Memory B cell (primary cell): ENCODE data around the gene TENT4B.
"Not testable (repeated sequence)": the region's sequence is repeated elsewhere in the genome, so short reads cannot be mapped to it uniquely, and the experiment has no call there.

Source experiments
- ATAC-seq: fragments of 150-1000 bp; cut with Tn5 transposase; 2 replicates; pipeline ENCODE4 v1.10.0; 2021; ENCODE audit warnings: low read depth, mild to moderate bottlenecking, moderate library complexity
- DNase-seq, 2 donors: peaks; one replicate each; pipeline ENCODE4 v3.0.0; 2022; ENCODE audit warnings: low spot score in 2 of 2
- H3K27ac Mint-ChIP-seq: one replicate; pipeline ENCODE4 v1.8.0; 2022; ENCODE audit warnings: mild to moderate bottlenecking, moderate library complexity, mixed read lengths
- H3K27me3 Mint-ChIP-seq: one replicate; pipeline ENCODE4 v1.8.0; 2022; ENCODE audit warnings: mixed read lengths
- H3K36me3 Mint-ChIP-seq: one replicate; pipeline ENCODE4 v1.8.0; 2022; ENCODE audit warnings: mild to moderate bottlenecking, mixed read lengths
- H3K4me1 Mint-ChIP-seq: one replicate; pipeline ENCODE4 v1.8.0; 2022; ENCODE audit warnings: mixed read lengths
- H3K4me3 Mint-ChIP-seq: one replicate; pipeline ENCODE4 v1.8.0; 2022; ENCODE audit warnings: mild to moderate bottlenecking, moderate library complexity, mixed read lengths
- H3K9me3 Mint-ChIP-seq: one replicate; pipeline ENCODE4 v1.8.0; 2022; ENCODE audit warnings: mixed read lengths

TENT4B gene

DNA sequence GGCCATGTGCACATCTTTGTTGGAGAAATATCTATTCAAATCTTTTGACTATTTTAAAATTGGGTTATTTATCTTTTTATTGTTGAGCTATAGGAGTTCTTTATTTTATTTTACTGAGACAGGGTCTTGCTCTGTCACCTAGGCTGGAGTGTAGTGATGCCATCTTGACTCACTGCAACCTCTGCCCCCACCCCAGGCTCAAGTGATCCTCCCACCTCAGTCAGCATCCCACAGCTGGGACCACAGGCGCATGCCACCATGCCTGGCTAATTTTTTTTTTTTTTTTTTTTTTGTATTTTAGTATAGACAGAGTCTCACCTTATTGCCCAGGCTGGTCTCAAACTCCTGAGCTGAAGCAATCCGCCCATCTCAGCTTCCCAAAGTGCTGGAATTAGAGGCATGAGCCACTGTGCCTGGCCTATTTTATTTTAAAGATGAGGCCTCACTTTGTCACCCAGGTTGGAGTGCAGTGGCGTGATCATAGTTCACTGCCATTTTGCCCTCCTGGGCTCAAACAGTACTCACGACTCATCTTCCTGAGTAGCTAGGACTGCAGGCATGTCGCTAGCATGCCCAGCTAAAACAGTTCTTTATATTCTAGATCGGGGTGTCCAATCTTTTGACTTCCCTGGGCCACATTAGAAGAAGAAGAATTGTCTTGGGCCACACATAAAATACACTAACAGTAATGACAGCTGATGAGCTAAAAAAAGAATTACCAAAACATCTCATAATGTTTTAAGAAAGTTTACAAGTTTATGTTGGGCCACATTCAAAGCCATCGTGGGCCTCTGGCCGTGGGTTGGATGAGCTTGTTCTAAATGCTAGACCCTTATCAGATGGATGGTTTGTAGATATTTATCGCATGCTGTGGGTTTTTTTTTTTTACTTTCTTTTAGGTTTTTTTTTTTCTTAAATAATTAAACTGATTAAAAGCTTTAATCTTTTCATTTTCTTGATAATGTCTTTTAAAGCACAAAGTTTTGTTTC lies 13.7 kb downstream of the TENT4B start:
- Mint-ChIP-seq H3K9me3 (no peaks in the 10 kb centered on the region), H3K4me1 (peaks cover 25% of the 10 kb centered on the region), H3K4me3 (no peak overlapping the region), H3K36me3 (peaks cover 2% of the 10 kb centered on the region), H3K27me3 (no peaks in the 10 kb centered on the region), H3K27ac (peak overlapping the region; percentile 60)
- DNase-seq (no peak), ATAC-seq (no peak)

DNA sequence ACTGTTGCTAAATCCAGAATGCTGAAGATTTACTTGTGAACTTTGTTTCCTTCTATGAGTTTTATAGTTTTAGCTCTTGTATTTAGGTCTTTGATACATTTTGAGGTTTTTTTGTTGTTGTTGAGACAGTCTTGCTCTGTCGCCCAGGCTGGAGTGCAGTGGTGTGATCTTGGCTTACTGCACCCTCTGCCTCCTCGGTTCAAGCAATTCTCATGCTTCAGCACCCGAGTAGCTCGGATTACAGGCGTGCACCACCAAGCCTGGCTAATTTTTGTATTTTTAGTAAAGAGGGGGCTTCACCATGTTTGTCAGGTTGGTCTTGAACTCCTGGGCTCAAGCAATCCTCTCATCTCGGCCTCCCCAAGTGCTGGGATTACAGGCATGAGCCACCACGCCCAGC lies 14.4 kb downstream of the TENT4B start:
- Mint-ChIP-seq H3K27me3 (no peaks in the 10 kb centered on the region), H3K36me3 (peaks cover 2% of the 10 kb centered on the region), H3K27ac (no peak overlapping the region), H3K4me3 (no peak overlapping the region), H3K9me3 (no peaks in the 10 kb centered on the region), H3K4me1 (peaks cover 24% of the 10 kb centered on the region)
- DNase-seq (no peak), ATAC-seq (no peak)

DNA sequence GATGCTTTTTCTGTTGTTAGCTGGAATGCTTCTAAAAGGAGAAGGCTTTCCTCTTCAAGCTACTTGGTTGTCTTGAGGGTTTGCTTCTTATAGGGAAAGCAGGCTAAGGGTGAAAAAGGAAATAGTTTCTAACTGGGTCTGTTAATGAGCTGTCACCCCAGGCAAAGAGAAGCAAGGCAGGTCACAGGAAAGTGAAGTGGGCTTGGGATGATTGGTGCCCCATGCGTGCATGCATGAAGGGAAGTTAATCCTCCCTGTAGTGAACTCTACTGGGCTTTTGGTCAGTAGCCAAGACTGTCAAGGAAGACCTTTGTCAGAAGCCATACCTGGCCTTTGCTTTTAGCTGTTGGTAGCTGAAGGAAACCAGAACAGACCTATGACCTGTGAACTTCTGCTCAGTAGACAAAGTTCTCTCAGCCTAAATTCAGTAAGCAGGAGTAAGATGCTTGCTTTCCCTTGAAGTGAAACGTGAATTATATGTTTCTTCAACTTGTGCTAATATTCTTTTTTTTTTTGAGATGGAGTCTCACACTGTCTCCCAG lies 16.5 kb downstream of the TENT4B start:
- Mint-ChIP-seq H3K27me3 (no peaks in the 10 kb centered on the region), H3K36me3 (peaks cover 4% of the 10 kb centered on the region), H3K4me1 (peaks cover 27% of the 10 kb centered on the region), H3K27ac (no peak overlapping the region), H3K4me3 (no peak overlapping the region), H3K9me3 (no peaks in the 10 kb centered on the region)
- ATAC-seq (no peak), DNase-seq (no peak)

DNA sequence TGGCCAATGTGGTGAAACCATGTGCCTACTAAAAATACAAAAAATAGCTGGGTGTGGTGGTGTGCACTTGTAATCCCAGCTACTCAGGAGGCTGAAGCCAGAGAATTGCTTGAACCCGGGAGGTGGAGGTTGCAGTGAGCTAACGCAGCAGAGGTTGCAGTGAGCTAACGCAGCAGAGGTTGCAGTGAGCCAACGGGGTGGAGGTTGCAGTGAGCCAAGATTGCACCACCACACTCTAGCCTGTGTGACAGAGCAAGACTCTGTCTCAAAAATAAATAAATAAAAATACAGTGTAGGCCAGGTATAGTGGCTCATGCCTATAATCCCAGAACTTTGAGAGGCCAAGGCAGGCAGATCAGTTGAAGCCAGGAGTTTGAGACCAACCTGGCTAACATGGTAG lies 18.7 kb downstream of the TENT4B start:
- H3K27ac Mint-ChIP-seq, H3K9me3 Mint-ChIP-seq, H3K27me3 Mint-ChIP-seq, H3K4me3 Mint-ChIP-seq, DNase-seq, H3K36me3 Mint-ChIP-seq, ATAC-seq: not testable (repeated sequence)
- peaks cover 23% of the 10 kb centered on the region for H3K4me1 Mint-ChIP-seq

DNA sequence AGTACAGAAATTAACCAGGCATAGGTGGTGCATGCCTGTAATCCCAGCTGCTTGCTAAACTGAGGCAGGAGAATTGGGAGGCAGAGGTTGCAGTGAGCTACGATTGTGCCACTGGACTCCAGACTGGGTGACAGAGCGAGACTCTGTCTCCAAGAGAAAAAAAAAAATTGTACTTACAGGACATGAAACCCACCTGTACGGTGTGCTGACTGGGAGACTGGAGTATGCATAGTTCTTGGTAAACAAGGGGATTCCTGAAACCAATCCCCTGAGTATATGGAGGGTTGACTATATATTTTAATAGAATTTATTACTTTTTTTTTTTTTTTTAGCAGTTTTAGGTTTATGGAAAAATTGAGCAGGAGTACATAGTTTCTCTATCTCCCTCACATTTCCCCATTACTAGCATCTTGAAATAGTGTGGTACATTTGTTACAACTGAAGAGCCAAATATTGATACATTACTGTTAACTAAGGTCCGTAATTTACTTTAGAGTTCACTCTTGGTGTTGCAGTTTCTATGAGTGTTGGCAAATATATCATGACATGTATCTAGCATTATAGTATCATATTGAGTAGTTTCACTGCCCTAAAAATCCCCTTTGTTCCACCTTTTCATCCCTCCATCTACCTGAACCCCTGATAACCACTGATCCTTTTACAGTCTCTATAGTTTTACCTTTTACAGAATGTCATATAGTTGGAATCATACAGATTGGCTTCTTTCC lies 19.3 kb downstream of the TENT4B start:
- Mint-ChIP-seq H3K4me3 (no peak overlapping the region), H3K27ac (peak overlapping the region; percentile 7), H3K4me1 (peaks cover 21% of the 10 kb centered on the region), H3K9me3 (no peaks in the 10 kb centered on the region), H3K27me3 (no peaks in the 10 kb centered on the region), H3K36me3 (peaks cover 9% of the 10 kb centered on the region)
- DNase-seq (no peak), ATAC-seq (no peak)

DNA sequence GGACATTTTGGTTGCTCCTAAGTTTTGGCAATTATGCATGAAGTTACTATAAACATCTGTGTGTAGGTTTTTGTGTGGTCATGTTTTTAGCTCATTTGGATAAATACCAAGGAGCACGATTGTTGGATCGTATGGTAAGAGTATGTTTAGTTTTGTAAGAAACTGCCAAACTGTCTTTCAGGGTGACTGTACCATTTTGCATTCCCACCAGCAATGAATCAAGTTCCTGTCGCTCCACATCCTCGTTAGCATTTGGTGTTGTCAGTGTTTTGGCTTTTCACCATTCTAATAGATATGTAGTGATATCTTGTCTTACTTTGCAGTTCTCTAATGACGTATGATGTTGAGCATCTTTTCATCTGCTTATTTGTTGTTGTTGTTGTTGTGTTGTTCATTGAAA lies 20.2 kb downstream of the TENT4B start:
- no peak for ATAC-seq
- H3K27ac Mint-ChIP-seq, result peak overlapping the region; percentile 7
- H3K4me1 Mint-ChIP-seq, result peaks cover 19% of the 10 kb centered on the region

DNA sequence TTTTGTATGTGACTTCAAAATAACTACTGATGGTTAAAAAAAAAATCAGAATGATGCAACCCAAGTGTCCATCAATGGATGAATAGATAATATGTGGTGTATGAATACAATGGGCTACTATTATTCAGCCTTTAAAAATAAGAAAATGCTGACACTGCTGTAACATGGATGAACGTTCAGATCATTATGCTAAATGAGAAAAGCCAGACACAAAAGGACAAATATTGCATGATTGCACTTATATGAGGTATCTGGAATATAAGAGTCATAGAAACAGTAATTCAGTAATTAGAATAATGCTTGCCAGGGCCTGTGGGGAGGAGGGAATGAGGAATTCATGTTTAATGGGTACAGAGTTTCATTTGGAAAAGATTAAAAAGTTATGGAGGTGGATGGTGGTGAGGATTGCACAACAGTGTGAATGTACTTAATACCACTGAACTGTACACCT lies 25.4 kb downstream of the TENT4B start:
- ATAC-seq (no peak), DNase-seq (no peak)
- no peak overlapping the region for H3K27ac Mint-ChIP-seq
- H3K36me3 Mint-ChIP-seq, result peaks cover 11% of the 10 kb centered on the region
- H3K4me1 Mint-ChIP-seq, result peaks cover 12% of the 10 kb centered on the region
- H3K4me3 Mint-ChIP-seq, result no peak overlapping the region
- no peaks in the 10 kb centered on the region for H3K9me3 Mint-ChIP-seq
- no peaks in the 10 kb centered on the region for H3K27me3 Mint-ChIP-seq

More for the DNA sequence above, 20.2 kb downstream of the TENT4B start:
- no peak for DNase-seq
- peaks cover 9% of the 10 kb centered on the region for H3K36me3 Mint-ChIP-seq
- no peak overlapping the region for H3K4me3 Mint-ChIP-seq
- no peaks in the 10 kb centered on the region for H3K9me3 Mint-ChIP-seq
- H3K27me3 Mint-ChIP-seq, result no peaks in the 10 kb centered on the region

DNA sequence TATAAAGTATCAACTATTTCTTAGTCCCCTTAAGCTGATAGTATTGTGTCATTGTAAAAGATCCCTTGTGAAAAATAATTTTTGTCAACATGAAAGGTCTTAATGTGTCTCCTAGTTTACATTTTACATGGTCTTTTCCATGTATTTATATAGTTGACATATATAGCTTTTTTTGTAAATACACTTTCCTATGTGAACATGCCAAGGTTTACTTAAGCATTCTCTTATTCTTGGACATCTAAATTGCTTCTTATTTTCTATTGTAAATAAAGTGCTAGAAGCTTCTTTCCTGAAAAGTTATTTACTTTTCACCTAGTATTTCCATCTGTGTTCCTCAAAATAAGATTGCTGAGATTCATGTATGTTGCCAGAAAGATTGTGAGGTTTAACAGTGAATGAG lies 29.3 kb downstream of the TENT4B start:
- ATAC-seq, result no peak
- no peak for DNase-seq
- Mint-ChIP-seq H3K4me1 (peaks cover 24% of the 10 kb centered on the region), H3K36me3 (peaks cover 17% of the 10 kb centered on the region), H3K4me3 (no peak overlapping the region), H3K27ac (no peak overlapping the region), H3K27me3 (no peaks in the 10 kb centered on the region), H3K9me3 (no peaks in the 10 kb centered on the region)

DNA sequence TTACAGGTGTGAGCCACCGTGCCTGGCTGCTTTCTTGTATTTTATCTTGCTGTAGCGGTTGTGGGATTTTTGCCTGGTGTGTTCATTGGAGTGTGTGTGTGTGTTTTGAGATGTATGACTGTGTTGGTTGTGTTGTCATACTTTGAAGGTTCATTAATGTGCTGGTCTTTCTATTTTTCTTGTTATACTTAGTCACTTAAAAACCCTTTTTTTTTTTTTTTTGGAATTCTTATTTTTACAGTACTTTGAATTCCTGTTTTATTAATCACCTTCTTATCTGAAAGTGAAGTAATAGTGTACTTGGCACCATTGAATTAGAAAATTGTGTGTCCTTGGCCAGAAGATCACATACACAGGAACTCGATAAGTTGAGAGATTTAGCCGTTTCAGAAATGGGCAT lies 30.2 kb downstream of the TENT4B start:
- H3K27me3 Mint-ChIP-seq, result no peaks in the 10 kb centered on the region
- peaks cover 24% of the 10 kb centered on the region for H3K4me1 Mint-ChIP-seq
- no peak overlapping the region for H3K4me3 Mint-ChIP-seq
- no peak overlapping the region for H3K27ac Mint-ChIP-seq
- ATAC-seq (no peak), DNase-seq (no peak)
- H3K36me3 Mint-ChIP-seq, result peaks cover 17% of the 10 kb centered on the region
- H3K9me3 Mint-ChIP-seq, result no peaks in the 10 kb centered on the region

DNA sequence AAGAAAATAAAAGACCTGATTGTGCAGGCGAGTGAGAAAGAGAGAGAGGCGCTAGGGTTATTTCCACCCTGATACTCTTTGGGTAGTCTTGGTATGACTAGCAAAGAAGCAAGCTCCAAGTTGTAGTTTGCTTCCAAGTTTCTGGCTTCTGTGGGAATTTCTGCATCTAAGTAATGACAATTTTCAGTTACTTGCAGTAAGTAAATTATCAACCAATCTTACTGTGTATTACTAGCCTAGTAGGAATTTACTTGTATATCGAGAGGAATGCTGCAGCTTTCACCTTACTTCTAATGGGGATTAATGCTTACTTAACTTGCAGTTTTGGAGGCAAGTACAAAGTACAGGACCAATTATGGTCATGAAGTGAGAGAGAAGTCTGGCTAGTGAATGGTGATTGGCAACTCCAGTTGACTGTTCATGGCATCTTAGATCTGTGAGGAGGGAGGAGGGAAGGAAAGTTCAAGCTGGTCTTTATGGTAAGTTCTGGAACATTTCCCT lies 31.9 kb downstream of the TENT4B start:
- Mint-ChIP-seq H3K36me3 (peaks cover 15% of the 10 kb centered on the region), H3K27me3 (no peaks in the 10 kb centered on the region), H3K4me3 (no peak overlapping the region), H3K4me1 (peaks cover 24% of the 10 kb centered on the region), H3K9me3 (no peaks in the 10 kb centered on the region), H3K27ac (no peak overlapping the region)
- DNase-seq, result no peak
- no peak for ATAC-seq

DNA sequence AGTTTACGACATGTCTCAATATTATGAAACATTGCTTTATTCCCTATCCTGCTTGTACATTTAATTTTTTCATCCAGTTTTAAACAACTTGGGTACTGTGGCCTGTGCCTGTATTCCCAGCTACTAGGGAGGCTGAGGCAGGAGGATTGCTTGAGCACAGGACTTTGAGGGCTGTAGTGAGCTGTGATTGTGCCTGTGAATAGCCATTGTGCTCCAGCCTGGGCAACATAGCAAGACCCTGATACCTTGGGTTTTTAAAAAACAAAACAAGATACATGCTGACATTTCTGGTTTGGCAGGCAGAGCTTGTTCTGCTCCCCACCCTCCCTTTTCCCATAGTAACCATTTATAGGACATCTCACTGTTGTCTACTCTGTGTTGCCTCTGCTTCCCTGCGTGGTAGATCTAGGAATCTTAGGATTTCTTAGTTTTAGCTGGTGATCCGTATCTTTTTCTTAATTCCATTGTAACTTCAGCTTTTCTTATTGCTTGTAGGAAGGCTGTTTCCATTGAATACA lies 35.6 kb downstream of the TENT4B start:
- Mint-ChIP-seq H3K9me3 (no peaks in the 10 kb centered on the region), H3K4me3 (no peak overlapping the region), H3K27ac (no peak overlapping the region), H3K4me1 (peaks cover 30% of the 10 kb centered on the region), H3K27me3 (no peaks in the 10 kb centered on the region), H3K36me3 (peaks cover 15% of the 10 kb centered on the region)
- no peak for DNase-seq
- no peak for ATAC-seq

DNA sequence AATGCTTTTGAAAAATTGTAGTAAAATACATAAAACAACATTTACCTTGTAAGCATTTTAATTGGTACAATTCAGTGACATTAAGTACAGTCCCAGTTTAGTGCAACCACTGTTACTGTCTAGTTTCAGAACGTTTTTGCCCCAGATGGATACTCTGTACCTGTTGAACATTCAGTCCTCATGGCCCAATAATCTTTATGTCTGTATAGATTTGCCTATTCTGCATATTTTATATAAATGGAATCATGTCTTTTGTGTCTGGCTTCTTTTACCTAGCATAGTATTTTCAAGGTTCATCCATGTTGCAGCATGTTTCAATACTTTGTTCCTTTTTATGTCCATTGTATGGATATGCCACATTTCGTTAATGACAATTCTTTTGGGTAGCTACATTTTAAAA lies 37.2 kb downstream of the TENT4B start:
- H3K27ac Mint-ChIP-seq, result no peak overlapping the region
- ATAC-seq (no peak), DNase-seq (no peak)
- peaks cover 31% of the 10 kb centered on the region for H3K4me1 Mint-ChIP-seq
- H3K4me3 Mint-ChIP-seq, result no peak overlapping the region
- H3K9me3 Mint-ChIP-seq, result no peaks in the 10 kb centered on the region
- peaks cover 16% of the 10 kb centered on the region for H3K36me3 Mint-ChIP-seq
- no peaks in the 10 kb centered on the region for H3K27me3 Mint-ChIP-seq

DNA sequence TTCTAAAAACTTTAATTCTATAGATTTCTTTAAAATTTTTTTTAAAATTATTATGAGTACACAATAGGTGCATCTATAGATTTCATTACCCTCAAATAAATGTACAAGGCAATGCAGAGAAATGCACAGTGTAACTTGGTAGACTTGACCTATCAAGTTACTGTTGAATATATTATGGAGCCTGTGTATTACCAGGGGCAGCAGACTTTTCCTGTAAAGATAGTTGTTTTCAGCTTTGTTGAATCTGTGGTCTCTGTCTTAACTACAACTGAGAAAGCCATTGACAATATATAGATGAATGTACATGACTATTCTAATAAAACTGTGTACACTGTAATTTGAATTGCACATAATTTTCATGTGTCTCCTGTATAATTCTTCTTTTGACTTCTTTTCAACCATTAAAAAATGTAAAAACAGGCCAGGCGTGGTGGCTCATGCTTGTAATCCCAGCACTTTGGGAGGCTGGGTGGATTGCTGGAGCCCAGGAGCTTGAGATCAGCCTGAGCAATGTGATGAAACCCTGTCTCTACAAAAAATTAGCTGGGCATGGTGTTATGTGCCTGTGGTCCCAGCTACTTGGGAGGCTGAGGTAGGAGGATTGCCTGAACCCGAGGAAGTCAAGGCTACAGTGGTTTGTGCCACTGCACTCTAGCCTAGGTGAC lies 39.4 kb downstream of the TENT4B start:
- H3K36me3 Mint-ChIP-seq, result peaks cover 7% of the 10 kb centered on the region
- ATAC-seq (no peak), DNase-seq (no peak)
- no peak overlapping the region for H3K4me3 Mint-ChIP-seq
- H3K9me3 Mint-ChIP-seq, result no peaks in the 10 kb centered on the region
- no peak overlapping the region for H3K27ac Mint-ChIP-seq
- peaks cover 33% of the 10 kb centered on the region for H3K4me1 Mint-ChIP-seq
- H3K27me3 Mint-ChIP-seq, result no peaks in the 10 kb centered on the region
